GM12878 (cell line): Measurements from ENCODE around the gene KIF21B. TPM values are rescaled to one million over a fixed set of nuclear protein-coding genes. Genes with fewer than 3 reads are reported as not detected.

Experiments used
- ATF3 ChIP-seq: IDR thresholded peaks from 2 replicates; pipeline ENCODE4 v1.6.1; 2011; ENCODE audit warnings: low read depth, mild to moderate bottlenecking, low read length, moderate library complexity, borderline replicate concordance; ENCODE audit errors: extremely low read depth
- BHLHE40 ChIP-seq, 2 experiments: fragments of 450-650 bp in 1 of 2; IDR thresholded peaks; 2 replicates each; pipeline ENCODE4 v1.6.1; 2011 to 2017; ENCODE audit warnings: low read depth in 2 of 2, borderline replicate concordance in 1 of 2, improper control_type of control experiment in 1 of 2, low read length in 1 of 2, mild to moderate bottlenecking in 1 of 2
- IKZF2 ChIP-seq, 2 experiments: fragments of 450-650 bp; IDR thresholded peaks; 2 replicates each; pipeline ENCODE4 v1.6.1; 2017; ENCODE audit warnings: mild to moderate bottlenecking in 2 of 2, moderate library complexity in 2 of 2
- RELA ChIP-seq: fragments of 450-650 bp; IDR thresholded peaks from 2 replicates; pipeline ENCODE4 v1.8.0; 2014; ENCODE audit warnings: borderline replicate concordance; ENCODE audit not compliant: partially characterized antibody
- SPI1 ChIP-seq: IDR thresholded peaks from 2 replicates; pipeline ENCODE4 v1.6.1; 2011; ENCODE audit warnings: low read depth, mild to moderate bottlenecking, low read length, moderate library complexity, borderline replicate concordance; ENCODE audit not compliant: insufficient read depth
- ZNF687 ChIP-seq: fragments of 450-650 bp; IDR thresholded peaks from 2 replicates; pipeline ENCODE4 v1.6.1; 2017; ENCODE audit warnings: mild to moderate bottlenecking, moderate library complexity
- polyA plus RNA-seq, 11 experiments: library from polyadenylated mRNA; depleted of rRNA in 4 of 11; unstranded in 6 of 11; stranded (reverse) in 5 of 11; fragments of >200 nt; fragmentation: Nextera tagmentation in 4 of 11; fragmentation: Illumina TruSeq in 1 of 11; extraction: Ambion mirVana in 4 of 11; extraction: Trizol in 1 of 11; gene quantifications; 1 replicate in 1 of 11; 2 replicates in 10 of 11; pipeline versions ENCODE4 v1.2.1 to v1.2.3, GENCODE V29; 2011 to 2016; ENCODE audit warnings: inconsistent platforms in 2 of 11, missing spikeins in 2 of 11, low read depth in 1 of 11
- total RNA-seq, 4 experiments: library from RNA; depleted of rRNA in 3 of 4; stranded (reverse); fragments of >200 nt in 3 of 4; fragmentation: Illumina TruSeq in 1 of 4; extraction: Trizol in 1 of 4; gene quantifications; 2 replicates each; pipeline versions ENCODE4 v1.2.1 to v1.2.3, GENCODE V29; 2013 to 2021
- TF ChIP-seq, protein P1 (sequence below): fragments of 450-650 bp; conservative IDR thresholded peaks from 2 replicates; pipeline ENCODE4 v1.6.1; 2017; ENCODE audit warnings: mild to moderate bottlenecking, moderate library complexity

The KIF21B gene
- total and polyA plus RNA-seq, 10 of the 15 experiments (the other 5 are each of a cell fraction or from before 2014, with no cell fraction given) = 2.3 to 47.7 (median 12.6) TPM

DNA sequence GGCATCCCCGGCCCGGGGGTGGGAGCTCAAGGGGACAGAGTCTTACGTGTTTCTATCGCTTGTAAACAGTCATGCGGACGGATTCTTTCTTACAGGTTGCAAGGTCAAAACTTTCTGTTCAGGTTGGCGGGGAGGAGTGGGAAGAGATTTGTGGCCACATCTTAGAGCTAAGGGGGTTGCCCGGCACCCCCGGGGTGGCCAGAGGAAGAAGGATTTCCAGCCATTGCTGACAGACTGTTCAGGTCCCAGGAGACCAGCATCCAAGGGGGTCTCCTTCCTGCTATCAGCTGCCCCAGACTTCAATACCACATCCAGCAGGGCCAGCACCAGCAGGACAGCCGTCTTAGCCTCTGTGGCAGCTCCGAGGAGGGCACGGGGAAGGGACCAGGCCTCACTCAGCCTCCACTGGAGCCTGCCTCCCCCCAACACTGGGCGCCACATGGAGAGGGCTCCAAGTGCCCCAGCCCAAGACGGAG lies 52.0 kb downstream of the KIF21B start (continued):
- no peak; the same call in 1 of the 2 replicates for TF ChIP-seq ZNF687
- TF ChIP-seq, protein P1, sequence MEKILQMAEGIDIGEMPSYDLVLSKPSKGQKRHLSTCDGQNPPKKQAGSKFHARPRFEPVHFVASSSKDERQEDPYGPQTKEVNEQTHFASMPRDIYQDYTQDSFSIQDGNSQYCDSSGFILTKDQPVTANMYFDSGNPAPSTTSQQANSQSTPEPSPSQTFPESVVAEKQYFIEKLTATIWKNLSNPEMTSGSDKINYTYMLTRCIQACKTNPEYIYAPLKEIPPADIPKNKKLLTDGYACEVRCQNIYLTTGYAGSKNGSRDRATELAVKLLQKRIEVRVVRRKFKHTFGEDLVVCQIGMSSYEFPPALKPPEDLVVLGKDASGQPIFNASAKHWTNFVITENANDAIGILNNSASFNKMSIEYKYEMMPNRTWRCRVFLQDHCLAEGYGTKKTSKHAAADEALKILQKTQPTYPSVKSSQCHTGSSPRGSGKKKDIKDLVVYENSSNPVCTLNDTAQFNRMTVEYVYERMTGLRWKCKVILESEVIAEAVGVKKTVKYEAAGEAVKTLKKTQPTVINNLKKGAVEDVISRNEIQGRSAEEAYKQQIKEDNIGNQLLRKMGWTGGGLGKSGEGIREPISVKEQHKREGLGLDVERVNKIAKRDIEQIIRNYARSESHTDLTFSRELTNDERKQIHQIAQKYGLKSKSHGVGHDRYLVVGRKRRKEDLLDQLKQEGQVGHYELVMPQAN = no peak
- TF ChIP-seq ATF3 = no peak
- peak; percentile 79 to 83 for TF ChIP-seq IKZF2 (IDR thresholded peaks at IDR 0.05)
- peak in 1 of 2 experiments; percentile 87; a peak in 3 of 4 replicates for TF ChIP-seq BHLHE40 (IDR thresholded peaks at IDR 0.05; ENCODE audit: borderline replicate concordance in 1 of 2, low read depth in 2 of 2, low read length in 1 of 2)
- peak; percentile 90 for TF ChIP-seq RELA
- no peak for TF ChIP-seq SPI1
